SK-N-SH (cell line): ENCODE results near the gene ABLIM2.

Experiments
- CTCF ChIP-seq: fragments of 200-600 bp; sonication (generic); IDR thresholded peaks from 2 replicates; pipeline ENCODE4 v1.6.1; 2017; ENCODE audit warnings: antibody characterized with exemption, mild to moderate bottlenecking, moderate library complexity
- FOSL2 ChIP-seq: IDR thresholded peaks from 2 replicates; pipeline ENCODE4 v1.4.0; 2012; ENCODE audit warnings: low read depth, mild to moderate bottlenecking, moderate library complexity, borderline replicate concordance
- JUND ChIP-seq: IDR thresholded peaks from 2 replicates; pipeline ENCODE4 v1.4.0; 2012
- MAX ChIP-seq: IDR thresholded peaks from 2 replicates; pipeline ENCODE4 v1.4.0; 2012; ENCODE audit warnings: low read depth
- NFIC ChIP-seq: IDR thresholded peaks from 2 replicates; pipeline ENCODE4 v1.4.0; 2012; ENCODE audit warnings: borderline replicate concordance
- PBX3 ChIP-seq: IDR thresholded peaks from 2 replicates; pipeline ENCODE4; 2012
- POLR2AphosphoS5 ChIP-seq: IDR thresholded peaks from 2 replicates; pipeline ENCODE4 v1.6.1; 2012; ENCODE audit warnings: low read depth, low read length
- REST ChIP-seq: IDR thresholded peaks from 2 replicates; pipeline ENCODE4 v1.6.1; 2012; ENCODE audit warnings: mild to moderate bottlenecking, low read depth, low read length, moderate library complexity
- RFX5 ChIP-seq: IDR thresholded peaks from 2 replicates; pipeline ENCODE4 v1.6.1; 2012; ENCODE audit warnings: mild to moderate bottlenecking, improper control_type of control experiment, low read length

- TF ChIP-seq CTCF (no peak), PBX3 (no peak), POLR2AphosphoS5 (no peak), FOSL2 (no peak), NFIC (no peak), REST (no peak), MAX (no peak), JUND (no peak), RFX5 (no peak)
These were observed 77.9 kb downstream of the ABLIM2 start for GRCh38 chr4:8080754-8081065.
